SK-N-SH treated with all-trans-retinoic acid at 6 μM for 48 hours (cell line): ENCODE measurements around the gene SIL1.

Source experiments
- ARNTL ChIP-seq: fragments of 450-650 bp; formaldehyde crosslinking; IDR thresholded peaks from 2 replicates; pipeline ENCODE4 v1.5.0; 2020; ENCODE audit warnings: low read depth, mild to moderate bottlenecking, moderate library complexity, borderline replicate concordance
- CSDC2 ChIP-seq: fragments of 250-450 bp; sonication (Bioruptor Pico); IDR thresholded peaks from 2 replicates; pipeline ENCODE4 v1.5.0; 2020; ENCODE audit warnings: mild to moderate bottlenecking, moderate library complexity
- ESRRG ChIP-seq: fragments of 250-450 bp; sonication (Bioruptor Pico); IDR thresholded peaks from 2 replicates; pipeline ENCODE4 v1.6.1; 2021; ENCODE audit warnings: mild to moderate bottlenecking
- GLIS3 ChIP-seq: fragments of 250-450 bp; sonication (Bioruptor Pico); IDR thresholded peaks from 2 replicates; pipeline ENCODE4 v1.5.0; 2020; ENCODE audit warnings: mild to moderate bottlenecking, moderate library complexity
- ISL1 ChIP-seq: fragments of 250-450 bp; sonication (Bioruptor Pico); IDR thresholded peaks from 2 replicates; pipeline ENCODE4 v2.1.2; 2022; ENCODE audit warnings: mild to moderate bottlenecking, moderate library complexity
- PATZ1 ChIP-seq: fragments of 250-450 bp; sonication (Bioruptor Pico); IDR thresholded peaks from 2 replicates; pipeline ENCODE4 v1.8.0; 2020; ENCODE audit warnings: mild to moderate bottlenecking, moderate library complexity, borderline replicate concordance
- TOX ChIP-seq: fragments of 250-450 bp; sonication (Bioruptor Pico); IDR thresholded peaks from 2 replicates; pipeline ENCODE4 v1.8.0; 2021; ENCODE audit warnings: mild to moderate bottlenecking, moderate library complexity, borderline replicate concordance
- ZFP30 ChIP-seq: fragments of 450-650 bp; formaldehyde crosslinking; IDR thresholded peaks from 2 replicates; pipeline ENCODE4 v1.5.0; 2022; ENCODE audit warnings: mild to moderate bottlenecking, moderate library complexity
- ZNF565 ChIP-seq: fragments of 450-650 bp; formaldehyde crosslinking; conservative IDR thresholded peaks from 2 replicates; pipeline ENCODE4 v1.5.0; 2020; ENCODE audit warnings: low read depth, mild to moderate bottlenecking, moderate library complexity
- TF ChIP-seq, protein P1 (sequence below): fragments of 250-450 bp; sonication (Bioruptor Pico); IDR thresholded peaks from 2 replicates; pipeline ENCODE4 v1.5.1; 2020; ENCODE audit warnings: low read depth, mild to moderate bottlenecking, moderate library complexity
- TF ChIP-seq, protein P2 (sequence below): fragments of 250-450 bp; sonication (Bioruptor Pico); IDR thresholded peaks from 2 replicates; pipeline ENCODE4 v1.5.1; 2021; ENCODE audit warnings: mild to moderate bottlenecking, moderate library complexity

DNA sequence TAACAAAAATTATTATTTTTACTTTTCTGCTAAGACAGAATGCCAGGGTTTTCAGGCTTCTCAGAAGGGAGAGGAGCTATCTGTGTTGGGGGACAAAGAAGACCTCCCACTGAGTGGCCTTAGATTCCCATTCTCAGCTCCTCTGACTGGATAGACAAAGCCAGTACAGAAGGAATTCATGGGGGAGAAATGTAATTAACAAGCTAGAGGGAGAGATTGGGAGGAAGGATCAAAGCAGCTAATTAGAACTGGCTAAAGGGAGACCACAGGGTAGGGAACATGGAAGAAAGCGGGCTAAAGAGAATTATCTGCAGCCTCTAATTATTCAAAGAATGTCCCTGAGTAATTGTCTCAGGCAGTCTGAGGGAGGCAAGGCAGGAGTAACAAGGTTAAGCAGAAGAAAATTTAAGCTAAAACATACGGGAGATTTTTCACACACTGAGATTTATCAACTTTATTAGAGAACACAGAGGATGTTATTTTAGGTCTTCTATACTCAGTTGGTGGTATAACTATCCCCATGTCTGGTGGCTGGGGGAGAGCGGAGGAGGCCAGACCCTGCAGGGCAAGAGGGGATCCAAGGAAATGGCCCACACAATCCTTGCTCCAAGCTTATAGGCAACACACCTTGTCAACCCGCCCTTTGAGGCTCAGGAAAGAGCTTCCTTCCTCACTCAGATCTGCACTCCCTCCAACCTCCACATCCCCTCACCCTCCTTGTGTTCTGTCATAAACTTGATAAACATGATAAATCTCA lies 235.4 kb downstream of the SIL1 start:
- TF ChIP-seq ZFP30 (CRISPR knock-in tag), result no peak
- TF ChIP-seq ZNF565 (CRISPR knock-in tag), result no peak
- TF ChIP-seq ARNTL (CRISPR knock-in tag), result no peak
- no peak for TF ChIP-seq PATZ1 (CRISPR knock-in tag)
- no peak for TF ChIP-seq ESRRG (CRISPR knock-in tag)
- TF ChIP-seq, protein P1, sequence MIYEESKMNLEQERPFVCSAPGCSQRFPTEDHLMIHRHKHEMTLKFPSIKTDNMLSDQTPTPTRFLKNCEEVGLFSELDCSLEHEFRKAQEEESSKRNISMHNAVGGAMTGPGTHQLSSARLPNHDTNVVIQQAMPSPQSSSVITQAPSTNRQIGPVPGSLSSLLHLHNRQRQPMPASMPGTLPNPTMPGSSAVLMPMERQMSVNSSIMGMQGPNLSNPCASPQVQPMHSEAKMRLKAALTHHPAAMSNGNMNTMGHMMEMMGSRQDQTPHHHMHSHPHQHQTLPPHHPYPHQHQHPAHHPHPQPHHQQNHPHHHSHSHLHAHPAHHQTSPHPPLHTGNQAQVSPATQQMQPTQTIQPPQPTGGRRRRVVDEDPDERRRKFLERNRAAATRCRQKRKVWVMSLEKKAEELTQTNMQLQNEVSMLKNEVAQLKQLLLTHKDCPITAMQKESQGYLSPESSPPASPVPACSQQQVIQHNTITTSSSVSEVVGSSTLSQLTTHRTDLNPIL (CRISPR knock-in tag), result no peak
- no peak for TF ChIP-seq TOX
- TF ChIP-seq, protein P2, sequence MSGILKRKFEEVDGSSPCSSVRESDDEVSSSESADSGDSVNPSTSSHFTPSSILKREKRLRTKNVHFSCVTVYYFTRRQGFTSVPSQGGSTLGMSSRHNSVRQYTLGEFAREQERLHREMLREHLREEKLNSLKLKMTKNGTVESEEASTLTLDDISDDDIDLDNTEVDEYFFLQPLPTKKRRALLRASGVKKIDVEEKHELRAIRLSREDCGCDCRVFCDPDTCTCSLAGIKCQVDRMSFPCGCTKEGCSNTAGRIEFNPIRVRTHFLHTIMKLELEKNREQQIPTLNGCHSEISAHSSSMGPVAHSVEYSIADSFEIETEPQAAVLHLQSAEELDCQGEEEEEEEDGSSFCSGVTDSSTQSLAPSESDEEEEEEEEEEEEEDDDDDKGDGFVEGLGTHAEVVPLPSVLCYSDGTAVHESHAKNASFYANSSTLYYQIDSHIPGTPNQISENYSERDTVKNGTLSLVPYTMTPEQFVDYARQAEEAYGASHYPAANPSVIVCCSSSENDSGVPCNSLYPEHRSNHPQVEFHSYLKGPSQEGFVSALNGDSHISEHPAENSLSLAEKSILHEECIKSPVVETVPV (CRISPR knock-in tag), result no peak
- no peak for TF ChIP-seq ISL1 (CRISPR knock-in tag)
- no peak for TF ChIP-seq GLIS3 (CRISPR knock-in tag)
- no peak for TF ChIP-seq CSDC2
